ENCODE measurements around the gene LYSMD4.
A peak's percentile ranks its signal among the peaks of the same experiment; 100 is the strongest.
"Not testable (repeated sequence)": the region's sequence is repeated elsewhere in the genome, so short reads cannot be mapped to it uniquely, and the experiment has no call there.

LYSMD4 gene

GRCh38 chr15:99733268-99734039 lies at the start of gene LYSMD4:
LYSMD4 (minus strand) TSS chr15:99733437; CDS start chr15:99731999, 1,438 bp downstream.
- H3K9ac ChIP-seq (ENCODE audit: low read length), result peak within 1 kb of the TSS; percentile 71
- H3K4me1 ChIP-seq (ENCODE audit: insufficient read depth, low read length, severe bottlenecking), result peaks cover 12% of the 10 kb centered on the region
- H3K4me3 ChIP-seq (ENCODE audit: low read depth, low read length, poor library complexity, severe bottlenecking), result peak within 1 kb of the TSS; percentile 71
- peak within 1 kb of the TSS; percentile 86 for H3K4me2 ChIP-seq (ENCODE audit: low read length)
- no peaks in the 10 kb centered on the region for H3K9me2 ChIP-seq (ENCODE audit: low read depth, low read length)
- TF ChIP-seq, protein P1, sequence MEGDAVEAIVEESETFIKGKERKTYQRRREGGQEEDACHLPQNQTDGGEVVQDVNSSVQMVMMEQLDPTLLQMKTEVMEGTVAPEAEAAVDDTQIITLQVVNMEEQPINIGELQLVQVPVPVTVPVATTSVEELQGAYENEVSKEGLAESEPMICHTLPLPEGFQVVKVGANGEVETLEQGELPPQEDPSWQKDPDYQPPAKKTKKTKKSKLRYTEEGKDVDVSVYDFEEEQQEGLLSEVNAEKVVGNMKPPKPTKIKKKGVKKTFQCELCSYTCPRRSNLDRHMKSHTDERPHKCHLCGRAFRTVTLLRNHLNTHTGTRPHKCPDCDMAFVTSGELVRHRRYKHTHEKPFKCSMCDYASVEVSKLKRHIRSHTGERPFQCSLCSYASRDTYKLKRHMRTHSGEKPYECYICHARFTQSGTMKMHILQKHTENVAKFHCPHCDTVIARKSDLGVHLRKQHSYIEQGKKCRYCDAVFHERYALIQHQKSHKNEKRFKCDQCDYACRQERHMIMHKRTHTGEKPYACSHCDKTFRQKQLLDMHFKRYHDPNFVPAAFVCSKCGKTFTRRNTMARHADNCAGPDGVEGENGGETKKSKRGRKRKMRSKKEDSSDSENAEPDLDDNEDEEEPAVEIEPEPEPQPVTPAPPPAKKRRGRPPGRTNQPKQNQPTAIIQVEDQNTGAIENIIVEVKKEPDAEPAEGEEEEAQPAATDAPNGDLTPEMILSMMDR (IDR thresholded peaks at IDR 0.05; ENCODE audit: low read length), result no peak
- TF ChIP-seq EZH2 (IDR thresholded peaks at IDR 0.05; ENCODE audit: borderline replicate concordance, low read length), result no peak
- H2AFZ ChIP-seq (ENCODE audit: low read length), result peak within 1 kb of the TSS; percentile 98
- peak within 1 kb of the TSS; percentile 56 for H3K27ac ChIP-seq (ENCODE audit: low read depth, low read length, poor library complexity, severe bottlenecking)
- no peaks in the 10 kb centered on the region; the same call in 1 of the 2 replicates for H3K36me3 ChIP-seq (ENCODE audit: insufficient read depth, low read length)
- H3K9me3 ChIP-seq (ENCODE audit: low read length), result no peaks in the 10 kb centered on the region
- no peaks in the 10 kb centered on the region; the same call in 1 of the 2 replicates for H4K20me1 ChIP-seq (ENCODE audit: insufficient read depth, low read length)
- no peaks in the 10 kb centered on the region for H3K79me2 ChIP-seq (ENCODE audit: insufficient read depth, low read length)
- H3F3A ChIP-seq (ENCODE audit: insufficient read depth, low read length), result no peaks in the 10 kb centered on the region
- H3K27me3 ChIP-seq (ENCODE audit: insufficient read depth, low read length), result no peaks in the 10 kb centered on the region

DNA sequence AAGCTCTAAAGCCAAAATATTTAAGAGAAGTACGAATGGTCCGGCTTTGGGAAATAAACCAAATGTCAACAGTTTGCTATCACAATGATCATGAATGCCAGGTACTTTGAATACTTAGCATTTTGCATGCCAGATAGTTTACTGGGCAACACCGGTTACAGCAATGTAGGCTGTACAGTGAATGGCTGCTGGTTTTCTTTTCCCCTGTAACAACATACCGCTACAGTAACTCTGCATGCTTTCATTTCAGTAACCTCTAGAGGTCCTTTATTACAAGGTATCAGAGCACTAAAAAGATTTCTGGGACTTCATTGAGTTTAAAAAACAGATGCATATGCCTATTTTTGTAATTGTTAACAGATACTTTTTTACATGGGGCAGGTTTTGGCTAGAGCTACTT lies 48.8 kb upstream of the LYSMD4 start:
- not testable (repeated sequence) for H3F3A ChIP-seq (ENCODE audit: insufficient read depth, low read length); H4K20me1 ChIP-seq (ENCODE audit: insufficient read depth, low read length); H3K9me3 ChIP-seq (ENCODE audit: low read length); H3K9me2 ChIP-seq (ENCODE audit: low read depth, low read length); H2AFZ ChIP-seq (ENCODE audit: low read length); H3K4me2 ChIP-seq (ENCODE audit: low read length); H3K4me3 ChIP-seq (ENCODE audit: low read depth, low read length, poor library complexity, severe bottlenecking); H3K4me1 ChIP-seq (ENCODE audit: insufficient read depth, low read length, severe bottlenecking); H3K9ac ChIP-seq (ENCODE audit: low read length); H3K27ac ChIP-seq (ENCODE audit: low read depth, low read length, poor library complexity, severe bottlenecking); H3K36me3 ChIP-seq (ENCODE audit: insufficient read depth, low read length); H3K79me2 ChIP-seq (ENCODE audit: insufficient read depth, low read length); H3K27me3 ChIP-seq (ENCODE audit: insufficient read depth, low read length)

- Histone ChIP-seq H3K9me2 (ENCODE audit: low read depth, low read length) (no peaks in the 10 kb centered on the region), H3K4me3 (ENCODE audit: low read depth, low read length, poor library complexity, severe bottlenecking) (no peak overlapping the region)
Measured at GRCh38 chr15:99777144-99777543, 43.9 kb upstream of the LYSMD4 start.

More at GRCh38 chr15:99777144-99777543, 43.9 kb upstream of the LYSMD4 start:
- no peak for TF ChIP-seq EZH2 (IDR thresholded peaks at IDR 0.05; ENCODE audit: borderline replicate concordance, low read length)
- TF ChIP-seq, protein P1 (IDR thresholded peaks at IDR 0.05; ENCODE audit: low read length), result no peak
- Histone ChIP-seq H3K9me3 (ENCODE audit: low read length) (no peaks in the 10 kb centered on the region), H3K27me3 (ENCODE audit: insufficient read depth, low read length) (no peaks in the 10 kb centered on the region), H4K20me1 (ENCODE audit: insufficient read depth, low read length) (no peaks in the 10 kb centered on the region), H3K4me1 (ENCODE audit: insufficient read depth, low read length, severe bottlenecking) (no peaks in the 10 kb centered on the region), H2AFZ (ENCODE audit: low read length) (no peak overlapping the region), H3K79me2 (ENCODE audit: insufficient read depth, low read length) (no peaks in the 10 kb centered on the region), H3K27ac (ENCODE audit: low read depth, low read length, poor library complexity, severe bottlenecking) (no peak overlapping the region), H3K36me3 (ENCODE audit: insufficient read depth, low read length) (no peaks in the 10 kb centered on the region), H3K4me2 (ENCODE audit: low read length) (no peak overlapping the region), H3K9ac (ENCODE audit: low read length) (no peak overlapping the region), H3F3A (ENCODE audit: insufficient read depth, low read length) (no peaks in the 10 kb centered on the region)

All from OCI-LY1 (cell line).